DMS114 treated with DMSO at 0.1 percent for 48 hours (cell line): ENCODE measurements around the gene ABCA1.
"Not testable (repeated sequence)": the region's sequence is repeated elsewhere in the genome, so short reads cannot be mapped to it uniquely, and the experiment has no call there.

ENCODE experiments used
- DNase-seq: peaks from one replicate; lab custom pipeline; 2025; ENCODE audit not compliant: unreplicated experiment; lab: John Stamatoyannopoulos, UW

Gene ABCA1

GRCh38 chr9:104951487-104951886 is 23.5 kb upstream of the ABCA1 start:
- DNase-seq = no peak

GRCh38 chr9:104950838-104951237 is 22.9 kb upstream of the ABCA1 start:
- no peak for DNase-seq

- no peak for DNase-seq
Measured at GRCh38 chr9:104948277-104948676, 20.3 kb upstream of the ABCA1 start.

- DNase-seq = no peak
Measured at GRCh38 chr9:104944871-104945270, 16.9 kb upstream of the ABCA1 start.

- DNase-seq = no peak
Measured at GRCh38 chr9:104944356-104944755, 16.4 kb upstream of the ABCA1 start.

- no peak for DNase-seq
Measured at GRCh38 chr9:104941597-104941996, 13.6 kb upstream of the ABCA1 start.

GRCh38 chr9:104936291-104936690 is 8.3 kb upstream of the ABCA1 start:
- no peak for DNase-seq

- DNase-seq = not testable (repeated sequence)
Measured at GRCh38 chr9:104935501-104935810, 7.5 kb upstream of the ABCA1 start.

GRCh38 chr9:104934691-104935500 is 6.9 kb upstream of the ABCA1 start:
- DNase-seq = no peak

- not testable (repeated sequence) for DNase-seq
Measured at GRCh38 chr9:104933091-104933490, 5.1 kb upstream of the ABCA1 start.

- DNase-seq = no peak
Measured at GRCh38 chr9:104931256-104931655, 3.3 kb upstream of the ABCA1 start.

GRCh38 chr9:104927216-104927911 is 591 bp downstream of the ABCA1 start:
- no peak for DNase-seq

- DNase-seq = no peak
Measured at GRCh38 chr9:104923740-104924139, 4.2 kb downstream of the ABCA1 start.

GRCh38 chr9:104923289-104923688 is 4.7 kb downstream of the ABCA1 start:
- DNase-seq = no peak

- not testable (repeated sequence) for DNase-seq
Measured at GRCh38 chr9:104922748-104923147, 5.2 kb downstream of the ABCA1 start.

- no peak for DNase-seq
Measured at GRCh38 chr9:104921067-104921741, 6.8 kb downstream of the ABCA1 start.

GRCh38 chr9:104915753-104916152 is 12.2 kb downstream of the ABCA1 start:
- DNase-seq = no peak

GRCh38 chr9:104915049-104915448 is 12.9 kb downstream of the ABCA1 start:
- no peak for DNase-seq

- DNase-seq = no peak
Measured at GRCh38 chr9:104914466-104914865, 13.5 kb downstream of the ABCA1 start.

- DNase-seq = no peak
Measured at GRCh38 chr9:104912606-104913005, 15.3 kb downstream of the ABCA1 start.

GRCh38 chr9:104911032-104911607 is 16.8 kb downstream of the ABCA1 start:
- no peak for DNase-seq
